HepG2 (cell line): ENCODE results near the gene APOM. TPM values are rescaled to one million over a fixed set of nuclear protein-coding genes. Genes with fewer than 3 reads are reported as not detected.

ENCODE experiments used
- EZH2 ChIP-seq: conservative IDR thresholded peaks from 2 replicates; pipeline ENCODE4 v1.6.1; 2012; ENCODE audit warnings: mild to moderate bottlenecking, low read depth, low read length, moderate library complexity
- HMG20B ChIP-seq: conservative IDR thresholded peaks from 2 replicates; pipeline ENCODE4 v1.6.1; 2016; ENCODE audit warnings: missing genetic modification reagents, missing compliant biosample characterization
- HNF4G ChIP-seq, 2 experiments: sonication (generic) in 1 of 2; formaldehyde crosslinking in 1 of 2; IDR thresholded peaks; 2 replicates each; pipeline versions ENCODE4 v1.4.0 to v1.6.1; 2011 to 2020; ENCODE audit warnings: borderline replicate concordance in 2 of 2, low read depth in 2 of 2, mild to moderate bottlenecking in 2 of 2, low read length in 1 of 2, missing genetic modification reagents in 1 of 2, moderate library complexity in 1 of 2
- HNRNPH1 ChIP-seq: fragments of 200-400 bp; formaldehyde crosslinking; optimal IDR thresholded peaks from 2 replicates; pipeline ENCODE3; 2017; ENCODE audit warnings: mild to moderate bottlenecking, low read depth, low read length
- JUNB ChIP-seq: sonication (generic); formaldehyde crosslinking; IDR thresholded peaks from 2 replicates; pipeline ENCODE4 v1.8.0; 2022; ENCODE audit warnings: missing genetic modification reagents, mild to moderate bottlenecking, borderline replicate concordance
- KDM6A ChIP-seq: IDR thresholded peaks from 2 replicates; pipeline ENCODE4 v1.6.1; 2016; ENCODE audit warnings: low read depth
- KLF15 ChIP-seq: sonication (generic); formaldehyde crosslinking; IDR thresholded peaks from 2 replicates; pipeline ENCODE4 v1.8.1; 2023; ENCODE audit warnings: borderline replicate concordance, mild to moderate bottlenecking, inconsistent platforms, missing genetic modification reagents, mixed read lengths
- MEIS2 ChIP-seq: sonication (generic); formaldehyde crosslinking; IDR thresholded peaks from 2 replicates; pipeline ENCODE4 v1.9.0; 2021; ENCODE audit warnings: mild to moderate bottlenecking, missing genetic modification reagents
- SRY ChIP-seq: sonication (generic); formaldehyde crosslinking; IDR thresholded peaks from 2 replicates; pipeline ENCODE4 v1.8.0; 2022; ENCODE audit warnings: mild to moderate bottlenecking, missing genetic modification reagents
- U2AF1 ChIP-seq: fragments of 200-400 bp; formaldehyde crosslinking; optimal IDR thresholded peaks from 2 replicates; pipeline ENCODE3; 2017; ENCODE audit warnings: mild to moderate bottlenecking, low read depth, low read length
- ZFY ChIP-seq: sonication (generic); formaldehyde crosslinking; IDR thresholded peaks from 2 replicates; pipeline ENCODE4 v1.4.0; 2020; ENCODE audit warnings: missing genetic modification reagents
- ZNF160 ChIP-seq: sonication (generic); formaldehyde crosslinking; IDR thresholded peaks from 2 replicates; pipeline ENCODE4 v1.8.0; 2022; ENCODE audit warnings: mild to moderate bottlenecking, inconsistent platforms, missing genetic modification reagents
- ZNF33A ChIP-seq: sonication (generic); formaldehyde crosslinking; IDR thresholded peaks from 2 replicates; pipeline ENCODE4 v1.5.1; 2020; ENCODE audit warnings: missing genetic modification reagents, mild to moderate bottlenecking, moderate library complexity, borderline replicate concordance
- ZNF430 ChIP-seq: sonication (generic); formaldehyde crosslinking; IDR thresholded peaks from 2 replicates; pipeline ENCODE4 v1.9.0; 2021; ENCODE audit warnings: mild to moderate bottlenecking, missing genetic modification reagents
- ZNF550 ChIP-seq: sonication (generic); formaldehyde crosslinking; IDR thresholded peaks from 2 replicates; pipeline ENCODE4 v1.4.0; 2020; ENCODE audit warnings: mild to moderate bottlenecking, missing genetic modification reagents, borderline replicate concordance
- ZNF556 ChIP-seq: sonication (generic); formaldehyde crosslinking; IDR thresholded peaks from 2 replicates; pipeline ENCODE4 v1.4.0; 2020; ENCODE audit warnings: mild to moderate bottlenecking, missing genetic modification reagents, borderline replicate concordance
- ZNF616 ChIP-seq: sonication (generic); formaldehyde crosslinking; IDR thresholded peaks from 2 replicates; pipeline ENCODE4 v1.5.0; 2020; ENCODE audit warnings: low read depth, mild to moderate bottlenecking, missing genetic modification reagents
- ZNF644 ChIP-seq: IDR thresholded peaks from 2 replicates; pipeline ENCODE4 v1.6.1; 2016; ENCODE audit warnings: low read depth
- polyA plus RNA-seq, 8 experiments: library from polyadenylated mRNA; depleted of rRNA in 3 of 8; stranded (reverse) in 7 of 8; unstranded in 1 of 8; fragments of >200 nt; fragmentation: Illumina TruSeq in 4 of 8; extraction: Trizol in 4 of 8; gene quantifications; 2 replicates each; pipeline versions ENCODE4 v1.2.1 to v1.2.3, GENCODE V29; 2011 to 2016; ENCODE audit warnings: low read depth in 4 of 8, missing spikeins in 1 of 8, mixed read lengths in 1 of 8; ENCODE audit not compliant: insufficient read depth in 1 of 8
- total RNA-seq, 5 experiments: library from RNA; depleted of rRNA; stranded (reverse); fragments of >200 nt; fragmentation: Illumina TruSeq; extraction: Trizol; gene quantifications; 2 replicates each; pipeline ENCODE4 v1.2.3, GENCODE V29; 2016; ENCODE audit warnings: low read depth in 1 of 5
- TF ChIP-seq, protein P1 (sequence below): sonication (generic); formaldehyde crosslinking; IDR thresholded peaks from 2 replicates; pipeline ENCODE4 v1.4.0; 2020; ENCODE audit warnings: mild to moderate bottlenecking, missing genetic modification reagents
- TF ChIP-seq, protein P2 (sequence below): IDR thresholded peaks from 2 replicates; pipeline ENCODE4 v1.6.1; 2016
- TF ChIP-seq, protein P3 (sequence below), 2 experiments: fragments of 450-650 bp in 1 of 2; sonication (generic) in 1 of 2; formaldehyde crosslinking; IDR thresholded peaks; 2 replicates each; pipeline versions ENCODE4 v1.5.0 to v1.8.0; 2020 to 2022; ENCODE audit warnings: mild to moderate bottlenecking in 1 of 2, missing genetic modification reagents in 1 of 2
- TF ChIP-seq, protein P4 (sequence below): IDR thresholded peaks from 2 replicates; pipeline ENCODE4 v1.6.1; 2012; ENCODE audit warnings: inconsistent platforms
- TF ChIP-seq, protein P5 (sequence below): sonication (generic); formaldehyde crosslinking; IDR thresholded peaks from 2 replicates; pipeline ENCODE4 v1.4.0; 2020; ENCODE audit warnings: mild to moderate bottlenecking, missing genetic modification reagents

Gene APOM
- total and polyA plus RNA-seq, 2 of the 13 experiments (the other 11 are each of a cell fraction or from before 2014, with no cell fraction given) = 98.2 to 1,140 TPM

DNA sequence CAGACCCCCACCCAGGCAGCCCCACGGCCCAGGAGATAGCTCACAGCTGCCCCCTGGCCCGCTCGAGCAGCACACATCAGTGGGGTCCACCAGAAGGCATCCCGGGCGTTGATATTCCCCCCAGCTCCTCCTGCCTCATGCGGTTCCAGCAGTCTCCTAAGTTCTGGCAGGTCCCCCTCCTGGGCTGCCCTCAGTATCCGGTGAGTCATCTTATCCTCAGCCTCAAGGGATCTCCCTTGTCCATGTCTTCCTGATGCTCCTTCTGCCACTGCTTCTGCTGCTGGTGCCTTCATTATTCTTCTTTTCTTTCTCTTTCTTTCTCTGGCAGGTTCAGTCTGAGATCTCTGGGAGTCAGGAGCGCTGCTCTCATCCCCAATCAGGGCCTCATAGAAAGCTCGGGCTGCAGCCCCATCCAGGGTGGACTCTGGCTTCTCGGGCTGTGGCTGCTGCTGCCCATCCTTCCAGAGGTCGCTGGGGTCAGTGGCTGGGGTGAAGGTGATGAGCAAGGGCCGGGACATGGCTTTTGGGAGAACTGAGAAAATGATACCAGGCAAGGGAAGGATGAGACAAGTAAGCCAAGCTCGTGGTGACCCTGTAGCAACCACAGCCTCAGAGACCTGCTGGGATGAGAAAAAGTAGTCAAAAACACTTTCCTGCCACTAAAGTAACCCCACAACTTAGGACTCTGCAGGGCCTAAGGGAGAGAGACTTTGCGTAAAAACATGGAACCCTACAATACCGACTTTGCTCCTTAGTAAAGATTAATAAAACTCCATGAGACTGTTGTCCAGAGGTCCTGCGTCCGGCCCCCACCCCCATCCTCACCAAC, 8.5 kb downstream of the APOM start (continued):
- TF ChIP-seq HMG20B (CRISPR knock-in tag) (no peak), ZNF430 (CRISPR knock-in tag) (no peak), ZNF644 (CRISPR knock-in tag) (no peak), HNF4G (IDR thresholded peaks at IDR 0.05; ENCODE audit: borderline replicate concordance, low read depth, low read length) (0 out of 2 replicates have a peak, but pooled peaks have one; percentile 34), HNF4G (CRISPR knock-in tag; IDR thresholded peaks at IDR 0.05; ENCODE audit: borderline replicate concordance, low read depth) (no peak), ZNF160 (CRISPR knock-in tag) (0 out of 2 replicates have a peak, but pooled peaks have one; percentile 32), ZNF616 (CRISPR knock-in tag) (0 out of 2 replicates have a peak, but pooled peaks have one; percentile 34), JUNB (0 out of 2 replicates have a peak, but pooled peaks have one; percentile 37), HNRNPH1 (peak; percentile 76), MEIS2 (CRISPR knock-in tag) (peak; percentile 30; the same call in 1 of the 2 replicates), ZNF550 (0 out of 2 replicates have a peak, but pooled peaks have one; percentile 18), EZH2 (no peak), ZNF33A (no peak), KLF15 (CRISPR knock-in tag) (no peak), ZFY (CRISPR knock-in tag) (peak; percentile 7; the same call in 1 of the 2 replicates), U2AF1 (no peak), KDM6A (no peak), SRY (CRISPR knock-in tag) (0 out of 2 replicates have a peak, but pooled peaks have one; percentile 28), ZNF556 (CRISPR knock-in tag) (0 out of 2 replicates have a peak, but pooled peaks have one; percentile 6)
- TF ChIP-seq, protein P1, sequence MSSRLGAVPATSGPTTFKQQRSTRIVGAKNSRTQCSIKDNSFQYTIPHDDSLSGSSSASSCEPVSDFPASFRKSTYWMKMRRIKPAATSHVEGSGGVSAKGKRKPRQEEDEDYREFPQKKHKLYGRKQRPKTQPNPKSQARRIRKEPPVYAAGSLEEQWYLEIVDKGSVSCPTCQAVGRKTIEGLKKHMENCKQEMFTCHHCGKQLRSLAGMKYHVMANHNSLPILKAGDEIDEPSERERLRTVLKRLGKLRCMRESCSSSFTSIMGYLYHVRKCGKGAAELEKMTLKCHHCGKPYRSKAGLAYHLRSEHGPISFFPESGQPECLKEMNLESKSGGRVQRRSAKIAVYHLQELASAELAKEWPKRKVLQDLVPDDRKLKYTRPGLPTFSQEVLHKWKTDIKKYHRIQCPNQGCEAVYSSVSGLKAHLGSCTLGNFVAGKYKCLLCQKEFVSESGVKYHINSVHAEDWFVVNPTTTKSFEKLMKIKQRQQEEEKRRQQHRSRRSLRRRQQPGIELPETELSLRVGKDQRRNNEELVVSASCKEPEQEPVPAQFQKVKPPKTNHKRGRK (CRISPR knock-in tag) = 0 out of 2 replicates have a peak, but pooled peaks have one; percentile 17
- TF ChIP-seq, protein P2, sequence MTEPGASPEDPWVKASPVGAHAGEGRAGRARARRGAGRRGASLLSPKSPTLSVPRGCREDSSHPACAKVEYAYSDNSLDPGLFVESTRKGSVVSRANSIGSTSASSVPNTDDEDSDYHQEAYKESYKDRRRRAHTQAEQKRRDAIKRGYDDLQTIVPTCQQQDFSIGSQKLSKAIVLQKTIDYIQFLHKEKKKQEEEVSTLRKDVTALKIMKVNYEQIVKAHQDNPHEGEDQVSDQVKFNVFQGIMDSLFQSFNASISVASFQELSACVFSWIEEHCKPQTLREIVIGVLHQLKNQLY (CRISPR knock-in tag) = 0 out of 2 replicates have a peak, but pooled peaks have one; percentile 0
- TF ChIP-seq, protein P3, sequence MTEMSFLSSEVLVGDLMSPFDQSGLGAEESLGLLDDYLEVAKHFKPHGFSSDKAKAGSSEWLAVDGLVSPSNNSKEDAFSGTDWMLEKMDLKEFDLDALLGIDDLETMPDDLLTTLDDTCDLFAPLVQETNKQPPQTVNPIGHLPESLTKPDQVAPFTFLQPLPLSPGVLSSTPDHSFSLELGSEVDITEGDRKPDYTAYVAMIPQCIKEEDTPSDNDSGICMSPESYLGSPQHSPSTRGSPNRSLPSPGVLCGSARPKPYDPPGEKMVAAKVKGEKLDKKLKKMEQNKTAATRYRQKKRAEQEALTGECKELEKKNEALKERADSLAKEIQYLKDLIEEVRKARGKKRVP (CRISPR knock-in tag; IDR thresholded peaks at IDR 0.05) = peak in 1 of 2 experiments; percentile 25; a peak in 1 of 4 replicates
- TF ChIP-seq, protein P4, sequence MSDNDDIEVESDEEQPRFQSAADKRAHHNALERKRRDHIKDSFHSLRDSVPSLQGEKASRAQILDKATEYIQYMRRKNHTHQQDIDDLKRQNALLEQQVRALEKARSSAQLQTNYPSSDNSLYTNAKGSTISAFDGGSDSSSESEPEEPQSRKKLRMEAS = 0 out of 2 replicates have a peak, but pooled peaks have one; percentile 12
- TF ChIP-seq, protein P5, sequence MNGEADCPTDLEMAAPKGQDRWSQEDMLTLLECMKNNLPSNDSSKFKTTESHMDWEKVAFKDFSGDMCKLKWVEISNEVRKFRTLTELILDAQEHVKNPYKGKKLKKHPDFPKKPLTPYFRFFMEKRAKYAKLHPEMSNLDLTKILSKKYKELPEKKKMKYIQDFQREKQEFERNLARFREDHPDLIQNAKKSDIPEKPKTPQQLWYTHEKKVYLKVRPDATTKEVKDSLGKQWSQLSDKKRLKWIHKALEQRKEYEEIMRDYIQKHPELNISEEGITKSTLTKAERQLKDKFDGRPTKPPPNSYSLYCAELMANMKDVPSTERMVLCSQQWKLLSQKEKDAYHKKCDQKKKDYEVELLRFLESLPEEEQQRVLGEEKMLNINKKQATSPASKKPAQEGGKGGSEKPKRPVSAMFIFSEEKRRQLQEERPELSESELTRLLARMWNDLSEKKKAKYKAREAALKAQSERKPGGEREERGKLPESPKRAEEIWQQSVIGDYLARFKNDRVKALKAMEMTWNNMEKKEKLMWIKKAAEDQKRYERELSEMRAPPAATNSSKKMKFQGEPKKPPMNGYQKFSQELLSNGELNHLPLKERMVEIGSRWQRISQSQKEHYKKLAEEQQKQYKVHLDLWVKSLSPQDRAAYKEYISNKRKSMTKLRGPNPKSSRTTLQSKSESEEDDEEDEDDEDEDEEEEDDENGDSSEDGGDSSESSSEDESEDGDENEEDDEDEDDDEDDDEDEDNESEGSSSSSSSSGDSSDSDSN (CRISPR knock-in tag) = peak; percentile 62
